GM18507 (cell line): ENCODE results near the gene KDM1A.

Experiments used
- DNase-seq: peaks from one replicate; pipeline ENCODE4 v3.0.0; 2011; ENCODE audit warnings: low read depth; ENCODE audit not compliant: insufficient read length; ENCODE audit errors: extremely low spot score
- FAIRE-seq: peaks from 2 replicates; lab custom pipeline; 2011; peaks lifted over from hg19 to GRCh38; lab: Jason Lieb, UNC

KDM1A gene

DNA sequence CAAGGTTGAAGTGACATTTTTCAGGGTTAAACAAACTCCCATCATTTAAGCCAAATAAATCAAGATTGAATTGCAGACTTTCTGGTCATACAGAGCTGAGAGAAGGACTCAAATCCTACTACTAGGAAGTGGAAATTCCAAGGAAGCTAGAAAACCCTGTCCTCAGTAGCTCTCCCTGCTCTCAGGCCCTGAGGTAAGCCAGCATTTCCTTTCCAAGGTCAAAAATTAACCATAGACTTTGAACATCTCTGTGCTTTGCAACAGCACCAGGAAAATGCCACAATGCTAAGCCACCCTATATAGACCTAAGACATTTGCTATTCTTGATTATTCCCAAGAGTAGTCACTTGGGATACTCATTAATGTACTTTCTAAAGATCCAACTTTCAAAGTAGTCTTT is 104.3 kb downstream of the KDM1A start:
- no peak for FAIRE-seq
- DNase-seq: no peak

DNA sequence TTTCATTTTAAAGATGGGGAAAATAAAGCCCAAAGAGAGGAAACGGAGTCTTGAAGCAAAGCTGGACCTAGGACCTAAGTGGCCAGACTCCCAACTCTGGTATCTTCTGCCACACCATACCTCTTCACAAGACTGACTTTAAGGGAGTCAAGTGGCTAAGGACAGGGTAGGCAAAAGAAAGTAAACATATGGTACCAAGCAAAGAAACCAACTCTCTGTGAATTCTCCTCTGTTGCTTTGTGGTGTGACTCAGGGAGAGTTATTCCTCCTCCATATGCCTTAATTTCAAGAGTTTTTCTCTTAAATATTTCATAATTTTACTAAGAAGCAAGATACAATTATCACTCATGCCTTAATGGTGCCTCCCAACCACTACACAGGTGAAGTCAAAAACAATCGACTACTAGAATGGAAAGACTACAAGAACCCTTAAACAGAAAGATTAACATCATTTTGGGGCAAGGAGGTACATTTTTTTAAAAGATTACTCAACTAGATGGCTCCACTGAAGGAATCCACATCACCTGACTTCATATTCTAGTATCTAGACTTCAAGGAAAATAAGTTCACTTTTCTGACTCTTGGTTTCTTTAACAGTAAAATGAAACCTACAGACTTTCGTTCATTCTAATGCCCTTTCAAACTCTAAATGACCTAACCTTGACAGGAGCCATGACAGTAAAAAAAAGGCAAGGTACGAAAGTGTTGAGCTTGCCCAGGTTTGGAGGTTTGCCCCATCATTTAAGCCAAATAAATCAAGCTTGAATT is 105.2 kb downstream of the KDM1A start:
- DNase-seq: no peak
- no peak for FAIRE-seq

- peak; percentile 9 for FAIRE-seq
Measured at GRCh38 chr1:23125489-23125888, 106.2 kb downstream of the KDM1A start.

DNA sequence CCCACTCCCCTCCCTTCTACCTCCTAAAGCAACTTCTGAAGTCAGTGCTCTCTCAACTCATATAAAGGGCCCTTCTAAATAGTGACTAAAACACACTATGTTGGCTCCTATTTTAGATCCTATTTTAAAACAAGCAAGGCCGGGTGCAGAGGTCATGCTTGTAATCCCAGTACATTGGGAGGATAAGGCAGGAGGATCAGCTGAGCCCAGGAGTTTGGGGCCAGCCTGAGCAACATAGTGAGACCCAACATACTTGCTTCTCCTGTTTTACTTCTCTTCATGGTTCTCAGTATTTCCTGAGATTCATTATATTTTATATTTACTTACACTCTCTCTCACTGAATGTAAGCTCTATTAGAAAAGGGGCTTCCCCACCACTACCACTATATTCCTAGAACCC is 106.9 kb downstream of the KDM1A start:
- FAIRE-seq: no peak
- DNase-seq: no peak

More at GRCh38 chr1:23125489-23125888, 106.2 kb downstream of the KDM1A start:
- no peak for DNase-seq

GRCh38 chr1:23126801-23127200 is 107.5 kb downstream of the KDM1A start:
- DNase-seq (no peak), FAIRE-seq (no peak)

- DNase-seq (no peak), FAIRE-seq (no peak)
Measured at GRCh38 chr1:23129846-23130245, 110.6 kb downstream of the KDM1A start.

GRCh38 chr1:23132033-23132432 is 112.8 kb downstream of the KDM1A start:
- DNase-seq (no peak), FAIRE-seq (no peak)
